Stimulated activated CD4-positive, alpha-beta T cell treated with anti-CD3 and anti-CD28 coated beads, Interleukin-1b, Interleukin-23, amount 100 ng/mL, for 48 hours (primary cell): ENCODE data around the gene ARGFX.
"Not testable (repeated sequence)": the region's sequence is repeated elsewhere in the genome, so short reads cannot be mapped to it uniquely, and the experiment has no call there.

Source experiments
- DNase-seq: peaks from one replicate; pipeline ENCODE4 v3.0.0-alpha.2; 2020

The ARGFX gene

GRCh38 chr3:121567649-121568048, at the start of gene ARGFX:
TSS of gene ARGFX (plus strand) at chr3:121567949. CDS start at chr3:121570714, 2,765 bp downstream.
- DNase-seq = no peak

GRCh38 chr3:121517953-121518655, 49.6 kb upstream of the ARGFX start:
- DNase-seq = no peak

- DNase-seq = no peak
Observed at GRCh38 chr3:121520510-121520909, 47.2 kb upstream of the ARGFX start.

GRCh38 chr3:121529308-121529707, 38.4 kb upstream of the ARGFX start:
- DNase-seq = no peak

- DNase-seq = no peak
Observed at GRCh38 chr3:121531269-121531668, 36.5 kb upstream of the ARGFX start.

GRCh38 chr3:121542924-121543323, 24.8 kb upstream of the ARGFX start:
- no peak for DNase-seq

GRCh38 chr3:121545049-121545573, 22.6 kb upstream of the ARGFX start:
- DNase-seq = no peak

- DNase-seq = peak; percentile 88
Observed at GRCh38 chr3:121545574-121546455, 21.9 kb upstream of the ARGFX start, which contains the start of gene POLQ. TSS of gene POLQ (minus strand) at chr3:121545988. CDS start at chr3:121545877, 111 bp downstream.

GRCh38 chr3:121552379-121552778, 15.4 kb upstream of the ARGFX start:
- DNase-seq = no peak

GRCh38 chr3:121552797-121553196, 15.0 kb upstream of the ARGFX start:
- DNase-seq = no peak

- no peak for DNase-seq
Observed at GRCh38 chr3:121557426-121557934, 10.3 kb upstream of the ARGFX start.

- DNase-seq = no peak
Observed at GRCh38 chr3:121562148-121562547, 5.6 kb upstream of the ARGFX start.

GRCh38 chr3:121566773-121567172, 976 bp upstream of the ARGFX start:
- DNase-seq = no peak

GRCh38 chr3:121574449-121574848, 6.7 kb downstream of the ARGFX start:
- DNase-seq = no peak

- no peak for DNase-seq
Observed at GRCh38 chr3:121581691-121582090, 13.9 kb downstream of the ARGFX start.

GRCh38 chr3:121584418-121584817, 16.7 kb downstream of the ARGFX start:
- DNase-seq = no peak

GRCh38 chr3:121592856-121593702, 25.3 kb downstream of the ARGFX start, which contains the start of gene FBXO40:
TSS of gene FBXO40 (plus strand) at chr3:121593379. CDS start at chr3:121620576, 27,197 bp downstream.
- no peak for DNase-seq

GRCh38 chr3:121593806-121594205, 26.1 kb downstream of the ARGFX start:
- not testable (repeated sequence) for DNase-seq

GRCh38 chr3:121594850-121595249, 27.1 kb downstream of the ARGFX start:
- no peak for DNase-seq

GRCh38 chr3:121595765-121596406, 28.1 kb downstream of the ARGFX start:
- DNase-seq = no peak

GRCh38 chr3:121598564-121598963, 30.8 kb downstream of the ARGFX start:
- no peak for DNase-seq

- DNase-seq = not testable (repeated sequence)
Observed at GRCh38 chr3:121599900-121600299, 32.2 kb downstream of the ARGFX start.
